Stimulated activated naive CD8-positive, alpha-beta T cell treated with anti-CD3 and anti-CD28 coated beads, Interleukin-15, amount 100 ng/mL, for 72 hours (primary cell): Measurements from ENCODE around the gene CERS1.
A peak's percentile ranks its signal among the peaks of the same experiment; 100 is the strongest.

Source experiments
- ATAC-seq: fragments of 150-1000 bp; cut with Tn5 transposase; 2 replicates; pipeline ENCODE4 v1.10.0; 2021; ENCODE audit warnings: mild to moderate bottlenecking, moderate library complexity
- DNase-seq, 2 donors: peaks; one replicate each; pipeline ENCODE4 v3.0.0; 2021 to 2022
- H3K27ac Mint-ChIP-seq, 2 donors: one replicate each; pipeline ENCODE4 v1.8.0; 2022; ENCODE audit warnings: mild to moderate bottlenecking in 2 of 2, mixed read lengths in 2 of 2, moderate library complexity in 2 of 2
- H3K27me3 Mint-ChIP-seq: one replicate; pipeline ENCODE4 v1.8.0; 2022; ENCODE audit warnings: mixed read lengths
- H3K4me1 Mint-ChIP-seq: one replicate; pipeline ENCODE4 v1.8.0; 2022; ENCODE audit warnings: mild to moderate bottlenecking, mixed read lengths
- H3K4me3 Mint-ChIP-seq, 2 donors: one replicate each; pipeline ENCODE4 v1.8.0; 2022; ENCODE audit warnings: mild to moderate bottlenecking in 2 of 2, mixed read lengths in 2 of 2, moderate library complexity in 1 of 2
- H3K9me3 Mint-ChIP-seq, 2 donors: one replicate each; pipeline ENCODE4 v1.8.0; 2022; ENCODE audit warnings: mixed read lengths in 2 of 2

The CERS1 gene

GRCh38 chr19:18870531-18871172 is 25.3 kb downstream of the CERS1 start:
- peaks cover 18% of the 10 kb centered on the region for H3K27me3 Mint-ChIP-seq
- H3K4me3 Mint-ChIP-seq: no peak overlapping the region
- peaks cover 42% of the 10 kb centered on the region for H3K4me1 Mint-ChIP-seq
- ATAC-seq (peak; percentile 2), DNase-seq (no peak)
- H3K9me3 Mint-ChIP-seq: no peaks in the 10 kb centered on the region
- no peak overlapping the region for H3K27ac Mint-ChIP-seq

DNA sequence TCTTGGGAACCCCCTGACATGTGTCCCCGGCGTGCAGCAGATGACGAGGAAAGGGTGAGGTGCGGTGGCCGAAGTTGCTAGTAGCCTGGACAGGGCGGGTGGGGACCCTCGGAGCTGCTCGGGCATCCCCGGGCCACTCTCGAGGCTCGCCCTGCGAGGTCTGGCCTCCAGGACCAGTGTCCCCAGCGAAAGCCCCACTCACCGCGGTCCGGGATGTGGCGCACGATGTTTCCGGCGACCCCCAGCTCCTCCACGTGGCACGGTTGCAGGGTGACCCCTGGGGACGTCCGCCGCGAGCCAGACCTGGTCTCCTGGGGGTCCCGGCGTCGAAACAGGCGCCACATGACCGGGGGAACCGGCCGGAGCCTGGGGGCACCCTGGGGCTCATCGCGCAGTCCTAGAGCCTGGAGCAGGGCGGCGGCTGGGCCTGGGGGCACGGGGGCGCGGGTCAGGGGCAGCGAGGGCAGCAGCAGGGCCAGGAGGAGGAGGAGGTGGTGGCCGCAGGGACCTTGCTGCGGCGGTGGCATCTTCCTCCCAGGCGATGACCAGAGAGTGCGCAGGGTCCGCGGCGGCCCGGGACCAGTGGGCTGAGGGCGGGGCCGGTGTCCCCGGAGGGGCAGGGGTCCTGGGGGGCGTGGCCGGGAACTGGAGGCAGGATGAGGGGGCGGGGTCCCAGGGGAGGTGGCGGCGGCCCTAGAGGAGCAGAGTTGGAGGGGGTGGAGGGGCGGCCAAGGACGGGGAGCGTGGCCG is 26.0 kb downstream of the CERS1 start:
- Mint-ChIP-seq H3K27ac (no peak overlapping the region), H3K9me3 (no peaks in the 10 kb centered on the region), H3K27me3 (peaks cover 18% of the 10 kb centered on the region), H3K4me1 (peaks cover 42% of the 10 kb centered on the region), H3K4me3 (no peak overlapping the region)
- no peak for DNase-seq
- peak; percentile 16 for ATAC-seq

GRCh38 chr19:18869023-18869618 is 26.8 kb downstream of the CERS1 start:
- DNase-seq (no peak), ATAC-seq (peak; percentile 19)
- Mint-ChIP-seq H3K27ac (no peak overlapping the region), H3K9me3 (no peaks in the 10 kb centered on the region), H3K27me3 (peaks cover 18% of the 10 kb centered on the region), H3K4me3 (no peak overlapping the region), H3K4me1 (peaks cover 42% of the 10 kb centered on the region)

GRCh38 chr19:18868380-18869022 is 27.5 kb downstream of the CERS1 start:
- Mint-ChIP-seq H3K9me3 (no peaks in the 10 kb centered on the region), H3K4me3 (no peak overlapping the region), H3K27ac (peak overlapping the region in 1 of 2 donors; percentile 31), H3K4me1 (peaks cover 42% of the 10 kb centered on the region), H3K27me3 (peaks cover 18% of the 10 kb centered on the region)
- DNase-seq: no peak
- ATAC-seq: peak; percentile 13

- no peak overlapping the region for H3K27ac Mint-ChIP-seq
- ATAC-seq: no peak
- H3K4me3 Mint-ChIP-seq: no peak overlapping the region
These were observed 28.2 kb downstream of the CERS1 start for GRCh38 chr19:18867751-18868150.

GRCh38 chr19:18867199-18867598 is 28.8 kb downstream of the CERS1 start:
- H3K4me3 Mint-ChIP-seq: no peak overlapping the region
- peaks cover 42% of the 10 kb centered on the region for H3K4me1 Mint-ChIP-seq
- DNase-seq (no peak), ATAC-seq (no peak)
- no peak overlapping the region for H3K27ac Mint-ChIP-seq
- peaks cover 18% of the 10 kb centered on the region for H3K27me3 Mint-ChIP-seq
- no peaks in the 10 kb centered on the region for H3K9me3 Mint-ChIP-seq

More at GRCh38 chr19:18867751-18868150, 28.2 kb downstream of the CERS1 start:
- no peak for DNase-seq
- Mint-ChIP-seq H3K27me3 (peaks cover 18% of the 10 kb centered on the region), H3K4me1 (peaks cover 42% of the 10 kb centered on the region), H3K9me3 (no peaks in the 10 kb centered on the region)

DNA sequence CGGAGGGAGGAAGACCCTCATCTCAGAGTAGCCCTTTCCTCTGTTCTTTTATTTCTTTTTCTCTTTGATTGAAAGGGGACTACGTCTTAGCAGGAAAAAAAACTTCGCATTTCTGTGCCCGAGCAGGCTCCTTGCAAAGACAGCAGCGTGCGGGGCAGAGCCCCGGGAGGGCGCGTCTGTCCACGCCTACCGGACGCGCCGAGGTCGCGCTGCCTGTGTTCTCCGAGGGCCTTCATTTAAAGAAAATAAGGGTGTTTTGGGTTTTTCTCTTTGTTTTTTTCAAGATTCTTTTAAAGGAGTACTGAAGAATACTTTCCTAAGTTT is 29.2 kb downstream of the CERS1 start:
- no peaks in the 10 kb centered on the region for H3K9me3 Mint-ChIP-seq
- peaks cover 37% of the 10 kb centered on the region for H3K4me1 Mint-ChIP-seq
- ATAC-seq (no peak), DNase-seq (no peak)
- peaks cover 15% of the 10 kb centered on the region for H3K27me3 Mint-ChIP-seq
- no peak overlapping the region for H3K4me3 Mint-ChIP-seq
- H3K27ac Mint-ChIP-seq: no peak overlapping the region

DNA sequence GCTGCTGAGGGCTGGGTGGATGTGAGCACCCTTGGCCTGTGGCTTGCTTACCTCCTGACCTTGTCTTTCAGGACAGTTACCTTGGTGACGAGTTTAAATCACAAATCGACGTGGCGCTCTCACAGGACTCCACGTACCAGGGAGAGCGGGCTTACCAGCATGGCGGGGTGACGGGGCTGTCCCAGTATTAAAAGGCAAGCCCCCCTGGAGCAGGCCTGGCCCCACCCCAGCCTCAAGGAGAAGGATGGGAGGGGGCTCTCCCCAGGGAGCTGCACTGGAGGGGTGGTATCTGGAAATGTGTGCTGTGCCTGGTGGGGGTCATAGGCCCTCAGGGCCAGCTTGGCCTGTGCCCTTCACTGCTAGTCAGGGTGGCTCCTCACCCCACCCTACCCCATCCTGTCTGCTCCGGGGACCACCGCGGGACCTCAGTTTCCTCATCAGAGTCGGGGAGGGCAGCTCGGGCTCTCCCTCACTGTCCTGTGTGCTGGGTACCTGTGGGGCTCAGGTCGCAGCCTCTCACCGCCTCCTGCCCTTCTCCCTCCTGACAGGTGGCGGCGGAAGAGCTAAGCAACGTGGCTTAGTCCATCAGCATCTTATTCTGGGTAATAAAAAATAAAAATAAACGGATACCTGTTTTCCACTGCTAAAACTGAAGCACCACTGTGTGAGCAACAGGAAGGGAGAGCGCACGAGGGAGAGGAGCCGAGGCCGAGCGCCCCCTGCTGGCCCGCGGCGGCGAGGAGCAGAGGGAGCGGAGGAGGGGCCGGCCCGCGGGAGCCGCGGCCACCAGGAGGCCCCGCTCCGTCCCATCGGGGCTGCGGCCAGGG is 29.8 kb downstream of the CERS1 start:
- Mint-ChIP-seq H3K4me1 (peaks cover 32% of the 10 kb centered on the region), H3K27me3 (peaks cover 9% of the 10 kb centered on the region), H3K9me3 (no peaks in the 10 kb centered on the region), H3K4me3 (no peak overlapping the region), H3K27ac (peak overlapping the region in 1 of 2 donors; percentile 57)
- ATAC-seq (peak; percentile 71), DNase-seq (peak; percentile 54 to 65)

GRCh38 chr19:18865106-18865972 is 30.6 kb downstream of the CERS1 start:
- DNase-seq (no peak), ATAC-seq (no peak)
- Mint-ChIP-seq H3K4me1 (peaks cover 25% of the 10 kb centered on the region), H3K9me3 (no peaks in the 10 kb centered on the region), H3K27me3 (peaks cover under 1% of the 10 kb centered on the region), H3K27ac (no peak overlapping the region), H3K4me3 (no peak overlapping the region)

DNA sequence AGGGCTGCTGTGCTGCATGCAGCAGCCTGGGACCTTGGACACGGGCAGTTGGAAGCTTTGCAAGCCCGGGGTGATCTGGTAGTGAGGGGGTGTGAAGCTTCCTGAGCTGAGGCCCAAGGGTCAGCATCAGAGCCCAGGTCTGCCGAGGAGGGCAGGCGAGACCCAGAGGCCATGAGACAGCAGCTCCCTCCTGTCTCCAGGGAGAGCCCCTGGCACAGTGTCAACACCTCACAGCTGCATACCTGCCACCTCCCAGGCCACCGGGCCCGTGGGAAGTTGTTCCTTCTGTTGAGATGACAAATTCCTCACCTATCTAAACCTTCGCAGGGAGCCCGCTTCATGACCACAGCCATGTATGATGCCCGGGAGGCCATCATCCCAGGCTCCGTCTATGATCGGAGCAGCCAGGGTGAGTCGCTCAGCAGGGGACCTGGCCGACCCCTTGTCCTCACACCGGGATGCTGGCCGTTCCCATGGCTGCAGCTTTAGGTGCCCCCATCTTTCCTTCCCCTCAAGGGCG is 32.1 kb downstream of the CERS1 start:
- DNase-seq (no peak), ATAC-seq (no peak)
- H3K4me3 Mint-ChIP-seq: no peak overlapping the region
- no peak overlapping the region for H3K27ac Mint-ChIP-seq
- H3K4me1 Mint-ChIP-seq: peaks cover 25% of the 10 kb centered on the region
- H3K27me3 Mint-ChIP-seq: no peaks in the 10 kb centered on the region
- H3K9me3 Mint-ChIP-seq: no peaks in the 10 kb centered on the region

GRCh38 chr19:18862976-18863842 is 32.7 kb downstream of the CERS1 start:
- Mint-ChIP-seq H3K4me1 (peaks cover 22% of the 10 kb centered on the region), H3K27ac (no peak overlapping the region)

GRCh38 chr19:18861917-18862316 is 34.0 kb downstream of the CERS1 start:
- DNase-seq: no peak
- H3K4me1 Mint-ChIP-seq: peaks cover 13% of the 10 kb centered on the region
- ATAC-seq: no peak
- no peak overlapping the region for H3K4me3 Mint-ChIP-seq
- no peaks in the 10 kb centered on the region for H3K27me3 Mint-ChIP-seq
- peak overlapping the region in 1 of 2 donors; percentile 78 for H3K27ac Mint-ChIP-seq
- no peaks in the 10 kb centered on the region for H3K9me3 Mint-ChIP-seq

More at GRCh38 chr19:18862976-18863842, 32.7 kb downstream of the CERS1 start:
- ATAC-seq (no peak), DNase-seq (no peak)
- no peaks in the 10 kb centered on the region for H3K9me3 Mint-ChIP-seq
- no peak overlapping the region for H3K4me3 Mint-ChIP-seq
- no peaks in the 10 kb centered on the region for H3K27me3 Mint-ChIP-seq

- no peak for ATAC-seq
- Mint-ChIP-seq H3K27ac (peak overlapping the region in 1 of 2 donors; percentile 54), H3K27me3 (no peaks in the 10 kb centered on the region), H3K9me3 (no peaks in the 10 kb centered on the region), H3K4me3 (no peak overlapping the region), H3K4me1 (peaks cover 7% of the 10 kb centered on the region)
- no peak for DNase-seq
These were observed 34.7 kb downstream of the CERS1 start for GRCh38 chr19:18861235-18861634.
